ENCODE measurements around the gene MAML3. TPM values are rescaled to one million over a fixed set of nuclear protein-coding genes. Genes with fewer than 3 reads are reported as not detected.
A peak's percentile ranks its signal among the peaks of the same experiment; 100 is the strongest.

Gene MAML3
- total RNA-seq, 6 donors from 2014 or later = 9.6 to 31.4 (median 14.5) TPM

DNA sequence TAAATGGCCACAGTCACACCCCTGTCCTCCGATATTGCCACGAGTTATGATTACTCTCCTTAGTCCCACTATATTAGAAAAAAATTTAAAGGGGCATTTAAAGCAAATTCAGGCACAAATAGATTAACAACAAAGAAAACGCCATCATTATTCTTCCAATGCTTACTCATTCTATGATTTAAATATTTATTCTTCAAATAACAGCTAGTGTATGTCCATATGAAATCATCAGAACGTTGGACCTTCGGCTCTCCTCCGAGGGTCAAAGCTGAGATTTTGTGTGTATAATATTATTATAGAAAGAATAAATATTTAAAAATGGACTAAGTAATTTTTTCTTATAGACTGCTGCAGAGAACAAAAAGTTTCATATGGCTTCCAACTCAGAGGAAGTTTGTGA, 122.9 kb downstream of the MAML3 start:
- no peaks in the 10 kb centered on the region for H3K36me3 ChIP-seq
- peaks cover 0 to 3% (median 0%) of the 10 kb centered on the region in 4 donors for H3K4me1 ChIP-seq
- no peak overlapping the region for H3K4me3 ChIP-seq
- no peaks in the 10 kb centered on the region for H3K9me3 ChIP-seq
- no peaks in the 10 kb centered on the region for H3K27me3 ChIP-seq
- TF ChIP-seq POLR2AphosphoS5 (IDR thresholded peaks at IDR 0.05) = no peak
- 90% methylated on average over 6 of the region's 6 CpGs for WGBS, 2 donors
- DNase-seq (no peak), ATAC-seq (ENCODE audit: low FRiP score in 2 of 2) (no peak)
- H3K27ac ChIP-seq = no peak overlapping the region

DNA sequence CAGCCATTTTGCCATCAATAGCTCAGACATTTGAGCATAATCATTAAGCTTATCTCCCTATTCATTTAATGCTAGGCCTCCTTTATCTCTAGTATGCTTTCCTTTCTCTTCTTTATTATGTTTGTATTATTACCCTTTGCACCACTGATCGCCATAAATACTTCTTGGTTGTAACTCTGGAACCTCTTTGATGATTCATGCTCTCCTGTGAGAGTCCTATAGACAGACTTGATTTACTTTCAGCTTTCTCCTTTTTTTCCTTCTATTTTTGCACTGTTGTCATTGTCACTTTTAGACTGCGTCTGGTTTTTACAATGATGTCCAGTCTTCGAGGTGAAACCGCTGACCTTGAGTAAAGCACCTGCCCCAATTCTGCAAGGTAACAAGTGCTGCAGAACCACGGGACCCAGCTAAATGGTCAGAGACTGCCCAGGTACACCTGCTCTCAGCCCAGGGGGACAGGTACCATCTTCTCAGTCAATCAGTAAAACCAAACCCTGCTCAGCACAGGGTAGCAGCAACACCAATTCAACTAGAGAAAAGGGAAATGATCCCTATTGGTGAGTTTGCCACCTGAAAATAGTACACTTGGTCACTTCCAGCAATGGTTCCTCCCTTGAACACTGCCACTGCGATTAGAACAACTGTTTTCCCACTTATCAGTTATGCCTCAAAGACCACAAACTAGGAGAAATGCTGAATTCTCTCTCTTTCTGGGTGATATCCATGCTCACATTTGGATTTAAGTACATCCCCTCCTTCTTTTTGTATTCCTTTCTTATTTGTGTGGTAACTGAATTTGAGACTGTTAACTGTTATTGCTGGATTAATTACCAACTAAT, 125.1 kb downstream of the MAML3 start:
- Histone ChIP-seq H3K36me3 (no peaks in the 10 kb centered on the region), H3K4me3 (no peak overlapping the region), H3K27me3 (no peaks in the 10 kb centered on the region), H3K27ac (no peak overlapping the region), H3K9me3 (no peaks in the 10 kb centered on the region), H3K4me1 (peaks cover 0 to 3% (median 0%) of the 10 kb centered on the region in 4 donors)
- ATAC-seq (ENCODE audit: low FRiP score in 2 of 2) = no peak
- DNase-seq = no peak
- WGBS, 2 donors = 77 to 85% methylated on average over 6 of the region's 6 CpGs
- no peak for TF ChIP-seq POLR2AphosphoS5 (IDR thresholded peaks at IDR 0.05)
- TF ChIP-seq EP300 (IDR thresholded peaks at IDR 0.05) = no peak
- TF ChIP-seq, protein P1, sequence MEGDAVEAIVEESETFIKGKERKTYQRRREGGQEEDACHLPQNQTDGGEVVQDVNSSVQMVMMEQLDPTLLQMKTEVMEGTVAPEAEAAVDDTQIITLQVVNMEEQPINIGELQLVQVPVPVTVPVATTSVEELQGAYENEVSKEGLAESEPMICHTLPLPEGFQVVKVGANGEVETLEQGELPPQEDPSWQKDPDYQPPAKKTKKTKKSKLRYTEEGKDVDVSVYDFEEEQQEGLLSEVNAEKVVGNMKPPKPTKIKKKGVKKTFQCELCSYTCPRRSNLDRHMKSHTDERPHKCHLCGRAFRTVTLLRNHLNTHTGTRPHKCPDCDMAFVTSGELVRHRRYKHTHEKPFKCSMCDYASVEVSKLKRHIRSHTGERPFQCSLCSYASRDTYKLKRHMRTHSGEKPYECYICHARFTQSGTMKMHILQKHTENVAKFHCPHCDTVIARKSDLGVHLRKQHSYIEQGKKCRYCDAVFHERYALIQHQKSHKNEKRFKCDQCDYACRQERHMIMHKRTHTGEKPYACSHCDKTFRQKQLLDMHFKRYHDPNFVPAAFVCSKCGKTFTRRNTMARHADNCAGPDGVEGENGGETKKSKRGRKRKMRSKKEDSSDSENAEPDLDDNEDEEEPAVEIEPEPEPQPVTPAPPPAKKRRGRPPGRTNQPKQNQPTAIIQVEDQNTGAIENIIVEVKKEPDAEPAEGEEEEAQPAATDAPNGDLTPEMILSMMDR (IDR thresholded peaks at IDR 0.05) = no peak
- no peak for TF ChIP-seq POLR2A (IDR thresholded peaks at IDR 0.05)

DNA sequence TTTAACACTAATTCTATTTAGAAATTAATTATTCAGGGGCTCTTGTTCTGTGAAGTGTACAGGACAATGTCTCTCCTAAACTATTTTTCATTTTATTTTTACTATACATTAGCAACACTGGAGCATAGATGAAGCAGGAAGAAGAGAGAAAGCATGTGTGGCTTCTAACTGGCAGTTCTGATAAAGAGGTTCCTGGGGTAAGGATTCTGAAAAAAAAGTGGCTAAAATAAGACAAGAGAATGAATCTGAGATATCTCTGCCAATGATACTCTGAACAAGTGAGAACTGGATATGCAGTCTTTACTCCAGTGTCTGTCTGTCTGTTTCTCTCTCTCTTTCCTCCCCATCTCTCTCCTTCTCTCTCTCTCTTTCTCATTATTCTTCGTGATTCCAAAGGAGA, 125.9 kb downstream of the MAML3 start:
- Histone ChIP-seq H3K27ac (no peak overlapping the region), H3K36me3 (no peaks in the 10 kb centered on the region), H3K4me3 (no peak overlapping the region), H3K4me1 (peaks cover 0 to 3% (median 0%) of the 10 kb centered on the region in 4 donors), H3K27me3 (no peaks in the 10 kb centered on the region), H3K9me3 (no peaks in the 10 kb centered on the region)
- TF ChIP-seq EP300 (IDR thresholded peaks at IDR 0.05) (no peak), POLR2AphosphoS5 (IDR thresholded peaks at IDR 0.05) (no peak), POLR2A (IDR thresholded peaks at IDR 0.05) (no peak)
- TF ChIP-seq, protein P1 (IDR thresholded peaks at IDR 0.05) = no peak
- WGBS, 2 donors = 90 to 94% methylated on average over 1 of the region's 1 CpG
- ATAC-seq (ENCODE audit: low FRiP score in 2 of 2) (no peak), DNase-seq (no peak)

DNA sequence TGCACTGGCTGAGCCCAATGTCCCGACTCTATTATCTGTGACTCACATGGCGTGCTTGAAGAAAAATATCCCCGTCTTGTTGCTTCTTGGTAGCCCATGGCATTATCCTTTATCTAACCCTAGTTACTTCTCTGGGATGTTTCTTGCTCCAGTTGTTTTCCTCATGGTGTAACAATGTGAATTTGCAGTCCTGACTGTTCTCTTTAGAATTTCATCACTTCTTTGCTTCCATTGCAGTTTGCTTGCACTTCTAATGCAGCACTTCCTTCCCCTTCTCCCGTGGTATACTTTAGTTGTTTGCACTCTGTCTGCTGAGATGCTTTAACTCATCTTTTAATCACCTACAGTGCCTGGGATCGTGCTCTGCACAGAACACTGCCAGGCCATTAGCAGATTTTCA, 126.9 kb downstream of the MAML3 start:
- TF ChIP-seq POLR2AphosphoS5 (IDR thresholded peaks at IDR 0.05) (no peak), POLR2A (IDR thresholded peaks at IDR 0.05) (no peak), EP300 (IDR thresholded peaks at IDR 0.05) (no peak)
- TF ChIP-seq, protein P1 (IDR thresholded peaks at IDR 0.05) = no peak
- ATAC-seq (ENCODE audit: low FRiP score in 2 of 2) = peak in 1 of 2 donors; percentile 24
- no peaks in the 10 kb centered on the region for H3K36me3 ChIP-seq

DNA sequence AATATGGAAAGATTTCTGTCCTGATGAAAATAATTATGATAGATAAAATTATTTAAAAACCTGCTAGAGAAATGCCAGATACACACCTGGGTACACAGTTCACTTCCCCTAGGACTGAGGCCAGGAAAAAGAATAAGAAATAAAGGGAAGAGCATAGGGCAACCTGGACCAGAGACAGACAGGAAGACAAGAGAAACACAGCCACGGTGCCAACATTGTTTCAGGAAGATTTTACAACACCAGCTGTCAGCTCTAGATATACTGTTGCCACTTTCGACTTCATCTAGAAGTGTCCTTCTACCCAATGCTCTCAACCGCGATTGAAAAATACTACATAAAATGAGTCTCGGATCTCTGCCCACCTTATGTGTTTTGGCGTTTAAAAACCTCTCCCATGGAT, 128.5 kb downstream of the MAML3 start:
- 69 to 70% methylated on average over 6 of the region's 6 CpGs for WGBS, 2 donors
- H3K27me3 ChIP-seq = no peaks in the 10 kb centered on the region
- H3K4me3 ChIP-seq = no peak overlapping the region
- no peaks in the 10 kb centered on the region for H3K9me3 ChIP-seq
- H3K4me1 ChIP-seq = peaks cover 1 to 11% (median 7%) of the 10 kb centered on the region in 4 donors
- DNase-seq = no peak
- TF ChIP-seq EP300 (IDR thresholded peaks at IDR 0.05) = no peak
- no peak for TF ChIP-seq POLR2A (IDR thresholded peaks at IDR 0.05)
- TF ChIP-seq POLR2AphosphoS5 (IDR thresholded peaks at IDR 0.05) = no peak
- TF ChIP-seq, protein P1 (IDR thresholded peaks at IDR 0.05) = no peak
- H3K36me3 ChIP-seq = no peaks in the 10 kb centered on the region
- no peak for ATAC-seq (ENCODE audit: low FRiP score in 2 of 2)
- no peak overlapping the region for H3K27ac ChIP-seq

More for the DNA sequence above, 126.9 kb downstream of the MAML3 start:
- Histone ChIP-seq H3K9me3 (no peaks in the 10 kb centered on the region), H3K4me3 (no peak overlapping the region), H3K27ac (no peak overlapping the region), H3K4me1 (peaks cover 0 to 3% (median 0%) of the 10 kb centered on the region in 4 donors), H3K27me3 (no peaks in the 10 kb centered on the region)
- 59 to 70% methylated on average over 5 of the region's 5 CpGs for WGBS, 2 donors
- DNase-seq = no peak

All from upper lobe of left lung (tissue), 6 donors.